Fibroblast of lung (primary cell): ENCODE results near the gene TSPAN5. TPM values are rescaled to one million over a fixed set of nuclear protein-coding genes. Genes with fewer than 3 reads are reported as not detected.

Source experiments
- DNase-seq, 2 donors: peaks; one replicate each; pipeline versions ENCODE4 v3.0.0 to v3.0.0-alpha.2; 2010; ENCODE audit warnings: low read depth in 2 of 2
- H2AFZ ChIP-seq: 2 replicates; pipeline ENCODE4 v1.5.1; 2012; ENCODE audit warnings: low read length, control low read depth, inconsistent platforms
- H3K27ac ChIP-seq: 2 replicates; pipeline ENCODE4 v1.5.1; 2011; ENCODE audit warnings: low read length, control low read depth; ENCODE audit not compliant: insufficient read depth
- H3K27me3 ChIP-seq: 2 replicates; pipeline ENCODE4 v1.5.1; 2011; ENCODE audit warnings: mild to moderate bottlenecking, low read length; ENCODE audit not compliant: control insufficient read depth, insufficient read depth
- H3K36me3 ChIP-seq: 2 replicates; pipeline ENCODE4 v1.5.1; 2011; ENCODE audit warnings: low read length; ENCODE audit not compliant: control insufficient read depth, insufficient read depth
- H3K4me1 ChIP-seq: 2 replicates; pipeline ENCODE4 v1.5.1; 2011; ENCODE audit warnings: low read length; ENCODE audit not compliant: control insufficient read depth, insufficient read depth; ENCODE audit errors: extremely low read depth
- H3K4me2 ChIP-seq: 2 replicates; pipeline ENCODE4 v1.5.1; 2011; ENCODE audit warnings: low read length, control low read depth; ENCODE audit not compliant: insufficient read depth; ENCODE audit errors: extremely low read depth
- H3K4me3 ChIP-seq, 4 experiments: fragments of 200-600 bp in 1 of 4; sonication (generic) in 1 of 4; replicated peaks in 1 of 4; 2 replicates each; pipeline ENCODE4 v1.5.1; 2011 to 2016; ENCODE audit warnings: low read length in 4 of 4, low read depth in 3 of 4, mild to moderate bottlenecking in 3 of 4, control low read depth in 2 of 4, inconsistent platforms in 1 of 4, mixed read lengths in 1 of 4; ENCODE audit not compliant: insufficient read depth in 1 of 4; ENCODE audit errors: control extremely low read depth in 1 of 4
- H3K79me2 ChIP-seq: 2 replicates; pipeline ENCODE4 v1.5.1; 2012; ENCODE audit warnings: mild to moderate bottlenecking, low read length, inconsistent platforms; ENCODE audit not compliant: control insufficient read depth, insufficient read depth
- H3K9ac ChIP-seq: 2 replicates; pipeline ENCODE4 v1.5.1; 2011; ENCODE audit warnings: mild to moderate bottlenecking, low read length, control low read depth; ENCODE audit not compliant: insufficient read depth
- H3K9me3 ChIP-seq: 2 replicates; pipeline ENCODE4 v1.5.1; 2012; ENCODE audit warnings: low read depth, low read length; ENCODE audit not compliant: control insufficient read depth, insufficient read depth
- H4K20me1 ChIP-seq: 2 replicates; pipeline ENCODE4 v1.5.1; 2011; ENCODE audit warnings: low read length; ENCODE audit not compliant: control insufficient read depth, insufficient read depth; ENCODE audit errors: extremely low read depth
- EZH2 ChIP-seq: IDR thresholded peaks from 2 replicates; pipeline ENCODE4 v1.5.1; 2012; ENCODE audit warnings: low read length, control low read depth, mild to moderate bottlenecking; ENCODE audit errors: missing control alignments
- polyA plus RNA-seq, 2 donors: library from polyadenylated mRNA; depleted of rRNA in 1 of 2; stranded (reverse) in 1 of 2; unstranded in 1 of 2; fragments of >200 nt; gene quantifications; 2 replicates each; pipeline ENCODE4 v1.2.1, GENCODE V29; 2011 to 2012; ENCODE audit warnings: missing spikeins in 1 of 2
- total RNA-seq: library from RNA; depleted of rRNA; stranded (reverse); fragments of >200 nt; gene quantifications from 2 replicates; pipeline ENCODE4 v1.2.1, GENCODE V29; 2014
- TF ChIP-seq, protein P1 (sequence below), 2 donors: IDR thresholded peaks in 1 of 2; conservative IDR thresholded peaks in 1 of 2; 1 replicate in 1 of 2; 2 replicates in 1 of 2; pipeline ENCODE4 v1.5.1; 2011 to 2012; ENCODE audit warnings: low read length in 2 of 2, control low read depth in 1 of 2, inconsistent platforms in 1 of 2, low read depth in 1 of 2, mild to moderate bottlenecking in 1 of 2

TSPAN5 gene
- total and polyA plus RNA-seq, 2 donors (not counting 1 experiment from before 2014, with no cell fraction given): 109 to 129 TPM

DNA sequence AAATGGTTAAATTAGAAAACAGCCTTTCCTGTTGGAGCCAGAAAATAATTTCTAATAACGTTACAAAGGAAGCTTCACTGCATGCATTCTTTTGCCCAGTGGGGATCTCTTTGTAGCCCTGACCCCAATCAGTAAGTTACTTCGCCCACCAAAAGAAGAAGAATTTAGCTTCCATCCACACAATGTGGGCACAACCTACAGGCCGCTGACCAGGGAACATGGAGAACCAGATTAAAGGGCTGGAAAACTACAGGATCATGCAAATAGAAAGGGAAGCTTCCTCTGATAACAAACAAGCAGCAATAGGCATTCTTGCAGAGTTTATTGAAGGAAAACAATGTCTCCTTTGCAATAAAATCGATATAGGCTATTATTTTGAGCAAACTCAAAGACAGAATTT is 21.3 kb upstream of the TSPAN5 start:
- H3K36me3 ChIP-seq: no peaks in the 10 kb centered on the region
- no peak for DNase-seq
- H3K4me2 ChIP-seq: no peak overlapping the region
- H3K79me2 ChIP-seq: no peaks in the 10 kb centered on the region
- no peak overlapping the region for H3K4me3 ChIP-seq
- H2AFZ ChIP-seq: no peak overlapping the region
- H3K27me3 ChIP-seq: no peaks in the 10 kb centered on the region
- H4K20me1 ChIP-seq: no peaks in the 10 kb centered on the region
- no peaks in the 10 kb centered on the region for H3K4me1 ChIP-seq
- TF ChIP-seq, protein P1, sequence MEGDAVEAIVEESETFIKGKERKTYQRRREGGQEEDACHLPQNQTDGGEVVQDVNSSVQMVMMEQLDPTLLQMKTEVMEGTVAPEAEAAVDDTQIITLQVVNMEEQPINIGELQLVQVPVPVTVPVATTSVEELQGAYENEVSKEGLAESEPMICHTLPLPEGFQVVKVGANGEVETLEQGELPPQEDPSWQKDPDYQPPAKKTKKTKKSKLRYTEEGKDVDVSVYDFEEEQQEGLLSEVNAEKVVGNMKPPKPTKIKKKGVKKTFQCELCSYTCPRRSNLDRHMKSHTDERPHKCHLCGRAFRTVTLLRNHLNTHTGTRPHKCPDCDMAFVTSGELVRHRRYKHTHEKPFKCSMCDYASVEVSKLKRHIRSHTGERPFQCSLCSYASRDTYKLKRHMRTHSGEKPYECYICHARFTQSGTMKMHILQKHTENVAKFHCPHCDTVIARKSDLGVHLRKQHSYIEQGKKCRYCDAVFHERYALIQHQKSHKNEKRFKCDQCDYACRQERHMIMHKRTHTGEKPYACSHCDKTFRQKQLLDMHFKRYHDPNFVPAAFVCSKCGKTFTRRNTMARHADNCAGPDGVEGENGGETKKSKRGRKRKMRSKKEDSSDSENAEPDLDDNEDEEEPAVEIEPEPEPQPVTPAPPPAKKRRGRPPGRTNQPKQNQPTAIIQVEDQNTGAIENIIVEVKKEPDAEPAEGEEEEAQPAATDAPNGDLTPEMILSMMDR (conservative IDR thresholded peaks at IDR 0.05 in 1 of 2, IDR thresholded peaks at IDR 0.05 in 1 of 2; ENCODE audit: low read depth in 1 of 2, low read length in 2 of 2): no peak
- no peak for TF ChIP-seq EZH2
- H3K27ac ChIP-seq: no peak overlapping the region
- no peak overlapping the region for H3K9ac ChIP-seq
- H3K9me3 ChIP-seq: no peaks in the 10 kb centered on the region

GRCh38 chr4:98677799-98678198 is 19.4 kb upstream of the TSPAN5 start:
- Histone ChIP-seq H3K4me1 (no peaks in the 10 kb centered on the region), H2AFZ (no peak overlapping the region), H3K27ac (no peak overlapping the region), H3K4me3 (no peak overlapping the region), H4K20me1 (no peaks in the 10 kb centered on the region), H3K79me2 (no peaks in the 10 kb centered on the region), H3K4me2 (no peak overlapping the region), H3K36me3 (no peaks in the 10 kb centered on the region), H3K27me3 (no peaks in the 10 kb centered on the region), H3K9ac (no peak overlapping the region), H3K9me3 (no peaks in the 10 kb centered on the region)
- no peak for TF ChIP-seq EZH2
- TF ChIP-seq, protein P1 (conservative IDR thresholded peaks at IDR 0.05 in 1 of 2, IDR thresholded peaks at IDR 0.05 in 1 of 2; ENCODE audit: low read depth in 1 of 2, low read length in 2 of 2): no peak
- DNase-seq: no peak

DNA sequence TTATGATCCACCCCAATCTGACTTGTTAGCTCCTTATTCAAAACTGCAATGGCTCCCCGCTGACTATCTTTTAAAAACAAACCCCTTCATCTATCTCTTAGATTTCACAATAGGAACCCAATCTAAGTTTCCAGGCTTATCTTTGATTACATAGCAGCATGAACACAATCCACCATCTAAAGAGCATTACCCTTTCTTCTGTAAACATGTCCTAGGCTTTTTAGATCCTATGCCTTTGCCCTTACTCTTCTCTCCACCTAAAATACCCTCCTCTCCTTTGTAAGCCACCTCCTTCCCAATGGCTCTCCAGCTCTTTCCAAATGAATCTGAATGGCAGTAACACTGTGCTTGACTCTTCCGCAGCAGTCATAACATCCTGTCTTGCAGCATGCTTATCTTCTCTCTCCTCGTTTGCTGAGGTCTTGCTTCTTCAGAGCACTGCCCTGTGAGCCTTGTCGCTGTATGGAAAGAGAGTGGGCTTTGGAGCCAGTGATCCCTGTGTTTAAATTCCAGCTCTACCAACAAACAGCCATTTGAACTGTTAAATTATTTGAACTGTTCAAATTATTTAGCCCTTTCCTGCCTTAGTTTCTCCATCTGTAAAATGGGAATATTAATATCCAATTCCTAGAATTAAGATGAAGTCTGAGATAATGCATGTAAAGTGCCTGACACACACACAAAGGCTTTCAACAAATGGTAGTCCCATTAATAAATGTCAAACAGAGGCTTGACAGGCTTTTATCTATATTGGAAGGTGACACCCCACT is 16.2 kb upstream of the TSPAN5 start:
- Histone ChIP-seq H3K79me2 (no peaks in the 10 kb centered on the region), H2AFZ (no peak overlapping the region), H3K9ac (no peak overlapping the region), H3K27me3 (no peaks in the 10 kb centered on the region), H4K20me1 (no peaks in the 10 kb centered on the region), H3K36me3 (no peaks in the 10 kb centered on the region), H3K27ac (no peak overlapping the region), H3K4me1 (no peaks in the 10 kb centered on the region), H3K9me3 (no peaks in the 10 kb centered on the region), H3K4me3 (no peak overlapping the region), H3K4me2 (no peak overlapping the region)
- DNase-seq: no peak
- no peak for TF ChIP-seq EZH2
- TF ChIP-seq, protein P1 (conservative IDR thresholded peaks at IDR 0.05 in 1 of 2, IDR thresholded peaks at IDR 0.05 in 1 of 2; ENCODE audit: low read depth in 1 of 2, low read length in 2 of 2): no peak
